Liver (tissue), 9 donors: ENCODE data around the gene ALPI. TPM values are rescaled to one million over a fixed set of nuclear protein-coding genes. Genes with fewer than 3 reads are reported as not detected.

Experiments used
- DNase-seq: peaks from one replicate; pipeline ENCODE4 v3.0.0-alpha.2; 2017; ENCODE audit warnings: low spot score
- H3K27ac ChIP-seq, 2 donors: one replicate each; pipeline ENCODE4 v1.7.0; 2013; ENCODE audit warnings: inconsistent platforms in 2 of 2, low read length in 2 of 2, control low read depth in 1 of 2, low read depth in 1 of 2, mild to moderate bottlenecking in 1 of 2
- H3K27me3 ChIP-seq, 4 donors: one replicate each; pipeline versions ENCODE4 v1.6.1 to v1.7.0; 2013; ENCODE audit warnings: low read length in 3 of 4, inconsistent platforms in 1 of 4, mild to moderate bottlenecking in 1 of 4, moderate library complexity in 1 of 4; ENCODE audit not compliant: control insufficient read depth in 4 of 4, insufficient read depth in 4 of 4
- H3K36me3 ChIP-seq, 4 donors: one replicate each; pipeline versions ENCODE4 v1.6.1 to v1.7.0; 2013; ENCODE audit warnings: low read length in 3 of 4, mild to moderate bottlenecking in 3 of 4, low read depth in 1 of 4, moderate library complexity in 1 of 4; ENCODE audit not compliant: control insufficient read depth in 4 of 4, insufficient read depth in 3 of 4
- H3K4me1 ChIP-seq, 4 donors: one replicate each; pipeline versions ENCODE4 v1.6.1 to v1.7.0; 2013; ENCODE audit warnings: low read length in 3 of 4, mild to moderate bottlenecking in 3 of 4, moderate library complexity in 1 of 4; ENCODE audit not compliant: control insufficient read depth in 4 of 4, insufficient read depth in 4 of 4
- H3K4me3 ChIP-seq, 3 donors: one replicate each; pipeline versions ENCODE4 v1.6.1 to v1.7.0; 2013; ENCODE audit warnings: low read length in 3 of 3, control low read depth in 1 of 3, low read depth in 1 of 3, mild to moderate bottlenecking in 1 of 3
- H3K9ac ChIP-seq, 2 donors: one replicate each; pipeline ENCODE4 v1.7.0; 2013; ENCODE audit warnings: low read length in 2 of 2, mild to moderate bottlenecking in 2 of 2, moderate library complexity in 2 of 2, control low read depth in 1 of 2, low read depth in 1 of 2
- H3K9me3 ChIP-seq, 4 donors: one replicate each; pipeline versions ENCODE4 v1.6.1 to v1.7.0; 2013; ENCODE audit warnings: low read length in 3 of 4; ENCODE audit not compliant: control insufficient read depth in 4 of 4
- ATF3 ChIP-seq: IDR thresholded peaks from 2 replicates; pipeline ENCODE4 v1.6.1; 2016; ENCODE audit warnings: antibody characterized with exemption
- EGR1 ChIP-seq, 2 donors: IDR thresholded peaks; 2 replicates each; pipeline ENCODE4 v1.6.1; 2016 to 2018; ENCODE audit warnings: antibody characterized with exemption in 2 of 2, low read depth in 2 of 2
- FOXA1 ChIP-seq: IDR thresholded peaks from 2 replicates; pipeline ENCODE4 v1.6.1; 2016; ENCODE audit warnings: antibody characterized with exemption
- FOXA2 ChIP-seq: IDR thresholded peaks from 2 replicates; pipeline ENCODE4 v1.6.1; 2016; ENCODE audit warnings: antibody characterized with exemption
- GABPA ChIP-seq, 2 donors: IDR thresholded peaks in 1 of 2; conservative IDR thresholded peaks in 1 of 2; 2 replicates each; pipeline ENCODE4 v1.6.1; 2016; ENCODE audit warnings: antibody characterized with exemption in 2 of 2, mild to moderate bottlenecking in 1 of 2, moderate library complexity in 1 of 2
- HNF4A ChIP-seq, 2 donors: conservative IDR thresholded peaks; 2 replicates each; pipeline ENCODE4 v1.6.1; 2016; ENCODE audit warnings: antibody characterized with exemption in 2 of 2, mild to moderate bottlenecking in 2 of 2
- HNF4G ChIP-seq: IDR thresholded peaks from 2 replicates; pipeline ENCODE4 v1.6.1; 2016; ENCODE audit warnings: antibody characterized with exemption
- JUND ChIP-seq, 2 donors: IDR thresholded peaks; 2 replicates each; pipeline ENCODE4 v1.6.1; 2016; ENCODE audit warnings: antibody characterized with exemption in 2 of 2
- NR2F2 ChIP-seq: IDR thresholded peaks from 2 replicates; pipeline ENCODE4 v1.6.1; 2016; ENCODE audit warnings: antibody characterized with exemption
- RAD21 ChIP-seq, 2 donors: IDR thresholded peaks; 2 replicates each; pipeline ENCODE4 v1.6.1; 2016; ENCODE audit warnings: antibody characterized with exemption in 2 of 2, mild to moderate bottlenecking in 2 of 2
- REST ChIP-seq: IDR thresholded peaks from 2 replicates; pipeline ENCODE4 v1.6.1; 2016; ENCODE audit warnings: antibody characterized with exemption, mild to moderate bottlenecking
- RXRA ChIP-seq, 2 donors: IDR thresholded peaks; 2 replicates each; pipeline ENCODE4 v1.6.1; 2017 to 2018; ENCODE audit warnings: antibody characterized with exemption in 2 of 2, mild to moderate bottlenecking in 1 of 2
- SP1 ChIP-seq: IDR thresholded peaks from 2 replicates; pipeline ENCODE4 v1.6.1; 2018; ENCODE audit warnings: antibody characterized with exemption, mild to moderate bottlenecking
- TAF1 ChIP-seq: conservative IDR thresholded peaks from 2 replicates; pipeline ENCODE4 v1.6.1; 2016; ENCODE audit warnings: antibody characterized with exemption, mild to moderate bottlenecking
- ZBTB33 ChIP-seq: IDR thresholded peaks from 2 replicates; pipeline ENCODE4 v1.6.1; 2016; ENCODE audit warnings: antibody characterized with exemption
- WGBS: extraction: QIAGEN DNeasy Blood & Tissue Kit; methylation state at CpG from one replicate; pipeline ENCODE4 v1.1.7; 2013; 5-methylcytosine and 5-hydroxymethylcytosine counted together
- polyA plus RNA-seq, 2 donors: library from polyadenylated mRNA; stranded (reverse) in 1 of 2; unstranded in 1 of 2; fragments of 200-250 nt in 1 of 2; fragments of >200 nt in 1 of 2; fragmentation: Nextera tagmentation in 1 of 2; extraction: Ambion mirVana in 1 of 2; gene quantifications; one replicate each; pipeline versions ENCODE4 v1.2.1 to v1.2.3, GENCODE V29; 2013 to 2015
- total RNA-seq, 2 donors: library from RNA; depleted of rRNA; stranded (reverse); fragments of >200 nt; gene quantifications; one replicate each; pipeline ENCODE4 v1.2.3, GENCODE V29; 2014
- TF ChIP-seq, protein P1 (sequence below): fragments of 150-350 bp; IDR thresholded peaks from 2 replicates; pipeline ENCODE4 v1.5.1; 2017; ENCODE audit warnings: improper control_type of control experiment, low read depth, low read length; ENCODE audit not compliant: missing input control
- TF ChIP-seq, protein P2 (sequence below): IDR thresholded peaks from 2 replicates; pipeline ENCODE4 v1.6.1; 2016; ENCODE audit warnings: antibody characterized with exemption
- donor health status: healthy.
- donor health status: healthy.
- donor health status: healthy.
- donor health status: healthy.
- donor health status: healthy.

The ALPI gene
- total and polyA plus RNA-seq, 4 donors: 0.02 TPM; not detected in 3

DNA sequence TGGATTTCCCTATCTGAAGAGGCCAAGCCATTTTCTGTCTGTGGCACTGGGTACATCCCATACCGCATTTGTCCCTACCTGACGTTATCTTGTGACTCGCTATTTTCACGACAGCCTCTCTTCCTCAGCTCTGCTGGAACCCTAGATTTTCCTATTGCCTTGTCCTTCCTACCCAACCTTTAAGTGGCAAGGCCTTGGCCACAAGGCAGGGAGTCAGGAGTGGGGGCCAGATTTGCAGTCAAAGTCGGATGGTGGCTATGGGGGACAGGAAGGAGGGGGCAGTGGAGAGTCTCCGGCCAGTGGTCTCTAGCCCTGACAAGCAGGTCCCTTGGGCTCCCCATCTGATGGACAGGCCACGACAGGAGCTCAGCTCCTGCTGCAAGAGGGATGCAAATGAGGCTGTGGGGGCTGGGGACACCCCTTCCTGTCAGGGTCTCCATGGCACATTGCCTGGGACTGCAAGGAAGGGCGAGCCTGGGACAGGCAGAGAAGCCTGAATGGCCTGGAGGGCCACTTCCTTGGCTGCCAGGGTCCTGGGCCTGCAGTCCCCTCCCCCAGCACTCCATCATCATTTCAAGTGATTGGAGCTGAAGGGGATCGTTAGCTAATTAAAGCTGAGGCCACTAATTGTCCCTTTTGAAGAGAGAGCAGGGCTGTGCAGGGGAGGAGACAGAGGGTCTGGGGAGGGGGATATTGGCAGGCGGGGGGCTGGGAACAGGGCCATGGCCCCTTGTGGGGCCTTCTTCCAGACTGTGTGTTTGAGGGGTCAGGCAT is 37.9 kb downstream of the ALPI start:
- no peak overlapping the region for H3K27ac ChIP-seq
- no peaks in the 10 kb centered on the region for H3K9me3 ChIP-seq
- 86% methylated on average over 10 of the region's 10 CpGs for WGBS
- H3K27me3 ChIP-seq: no peaks in the 10 kb centered on the region
- no peak for DNase-seq
- TF ChIP-seq SP1 (no peak), RXRA (IDR thresholded peaks at IDR 0.05) (no peak)
- H3K4me1 ChIP-seq: no peaks in the 10 kb centered on the region
- no peaks in the 10 kb centered on the region for H3K36me3 ChIP-seq
- no peak overlapping the region for H3K4me3 ChIP-seq
- no peak overlapping the region for H3K9ac ChIP-seq

DNA sequence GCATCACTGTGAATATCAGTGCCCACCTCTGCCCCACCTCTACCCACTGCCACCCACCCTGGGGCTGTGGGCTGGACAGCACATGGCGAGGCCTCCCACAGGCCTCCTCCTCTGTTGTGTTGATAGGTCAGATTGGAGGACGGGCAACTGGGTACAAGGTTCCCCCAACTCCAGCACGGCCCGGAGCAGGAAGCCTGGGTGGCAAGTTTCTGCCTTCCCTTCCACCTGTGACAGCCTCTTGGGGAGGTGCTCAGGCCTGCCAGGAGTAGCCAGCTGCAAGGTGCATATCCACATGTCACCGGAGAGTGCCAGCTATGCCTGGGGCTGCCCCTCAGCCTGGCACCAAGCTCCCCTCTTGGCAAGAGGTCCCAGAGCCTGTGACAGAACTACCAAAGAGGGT is 38.6 kb downstream of the ALPI start:
- WGBS: 95% methylated on average over 5 of the region's 5 CpGs

GRCh38 chr2:232495292-232495691 is 39.3 kb downstream of the ALPI start:
- no peak overlapping the region for H3K4me3 ChIP-seq
- DNase-seq: no peak

More for the DNA sequence above, 38.6 kb downstream of the ALPI start:
- H3K9me3 ChIP-seq: no peaks in the 10 kb centered on the region
- no peak for DNase-seq
- TF ChIP-seq JUND (IDR thresholded peaks at IDR 0.05): no peak
- TF ChIP-seq FOXA2: no peak
- TF ChIP-seq EGR1 (IDR thresholded peaks at IDR 0.05; ENCODE audit: low read depth in 2 of 2): no peak
- TF ChIP-seq HNF4G: no peak
- H3K27ac ChIP-seq: no peak overlapping the region
- H3K4me3 ChIP-seq: no peak overlapping the region
- H3K27me3 ChIP-seq: no peaks in the 10 kb centered on the region
- no peaks in the 10 kb centered on the region for H3K4me1 ChIP-seq
- H3K36me3 ChIP-seq: no peaks in the 10 kb centered on the region
- H3K9ac ChIP-seq: no peak overlapping the region

More at GRCh38 chr2:232495292-232495691, 39.3 kb downstream of the ALPI start:
- Histone ChIP-seq H3K27ac (no peak overlapping the region), H3K36me3 (no peaks in the 10 kb centered on the region), H3K4me1 (no peaks in the 10 kb centered on the region), H3K27me3 (no peaks in the 10 kb centered on the region), H3K9ac (no peak overlapping the region), H3K9me3 (no peaks in the 10 kb centered on the region)
- TF ChIP-seq, protein P1, sequence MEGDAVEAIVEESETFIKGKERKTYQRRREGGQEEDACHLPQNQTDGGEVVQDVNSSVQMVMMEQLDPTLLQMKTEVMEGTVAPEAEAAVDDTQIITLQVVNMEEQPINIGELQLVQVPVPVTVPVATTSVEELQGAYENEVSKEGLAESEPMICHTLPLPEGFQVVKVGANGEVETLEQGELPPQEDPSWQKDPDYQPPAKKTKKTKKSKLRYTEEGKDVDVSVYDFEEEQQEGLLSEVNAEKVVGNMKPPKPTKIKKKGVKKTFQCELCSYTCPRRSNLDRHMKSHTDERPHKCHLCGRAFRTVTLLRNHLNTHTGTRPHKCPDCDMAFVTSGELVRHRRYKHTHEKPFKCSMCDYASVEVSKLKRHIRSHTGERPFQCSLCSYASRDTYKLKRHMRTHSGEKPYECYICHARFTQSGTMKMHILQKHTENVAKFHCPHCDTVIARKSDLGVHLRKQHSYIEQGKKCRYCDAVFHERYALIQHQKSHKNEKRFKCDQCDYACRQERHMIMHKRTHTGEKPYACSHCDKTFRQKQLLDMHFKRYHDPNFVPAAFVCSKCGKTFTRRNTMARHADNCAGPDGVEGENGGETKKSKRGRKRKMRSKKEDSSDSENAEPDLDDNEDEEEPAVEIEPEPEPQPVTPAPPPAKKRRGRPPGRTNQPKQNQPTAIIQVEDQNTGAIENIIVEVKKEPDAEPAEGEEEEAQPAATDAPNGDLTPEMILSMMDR: no peak
- TF ChIP-seq HNF4A (conservative IDR thresholded peaks at IDR 0.05): no peak
- no peak for TF ChIP-seq ZBTB33
- TF ChIP-seq REST: no peak
- TF ChIP-seq RXRA (IDR thresholded peaks at IDR 0.05): no peak
- TF ChIP-seq, protein P2, sequence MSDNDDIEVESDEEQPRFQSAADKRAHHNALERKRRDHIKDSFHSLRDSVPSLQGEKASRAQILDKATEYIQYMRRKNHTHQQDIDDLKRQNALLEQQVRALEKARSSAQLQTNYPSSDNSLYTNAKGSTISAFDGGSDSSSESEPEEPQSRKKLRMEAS: no peak
- no peak for TF ChIP-seq EGR1 (IDR thresholded peaks at IDR 0.05; ENCODE audit: low read depth in 2 of 2)
- TF ChIP-seq SP1: no peak
- no peak for TF ChIP-seq TAF1
- no peak for TF ChIP-seq ATF3
- TF ChIP-seq FOXA2: no peak
- no peak for TF ChIP-seq NR2F2
- no peak for TF ChIP-seq JUND (IDR thresholded peaks at IDR 0.05)
- TF ChIP-seq FOXA1: no peak
- TF ChIP-seq GABPA (IDR thresholded peaks at IDR 0.05 in 1 of 2, conservative IDR thresholded peaks at IDR 0.05 in 1 of 2): no peak
- TF ChIP-seq RAD21 (IDR thresholded peaks at IDR 0.05): no peak
- WGBS: 93% methylated on average over 7 of the region's 7 CpGs
